SHP77 treated with DMSO at 0.1 percent for 48 hours (cell line): ENCODE data around the gene TTYH3.
"Not testable (repeated sequence)": the region's sequence is repeated elsewhere in the genome, so short reads cannot be mapped to it uniquely, and the experiment has no call there.

Experiments
- DNase-seq: peaks from one replicate; lab custom pipeline; 2025; lab: John Stamatoyannopoulos, UW

Gene TTYH3

GRCh38 chr7:2603044-2603965 lies 28.5 kb upstream of the TTYH3 start:
- no peak for DNase-seq

- no peak for DNase-seq
These were observed 27.1 kb upstream of the TTYH3 start for GRCh38 chr7:2604608-2605174.

- DNase-seq: no peak
These were observed 25.9 kb upstream of the TTYH3 start for GRCh38 chr7:2605608-2606538.

- no peak for DNase-seq
These were observed 25.2 kb upstream of the TTYH3 start for GRCh38 chr7:2606539-2606936.

GRCh38 chr7:2607122-2607922 lies 24.5 kb upstream of the TTYH3 start:
- DNase-seq: no peak

- no peak for DNase-seq
These were observed 23.6 kb upstream of the TTYH3 start for GRCh38 chr7:2607923-2608904.

GRCh38 chr7:2608921-2609411 lies 22.8 kb upstream of the TTYH3 start:
- no peak for DNase-seq

- not testable (repeated sequence) for DNase-seq
These were observed 22.1 kb upstream of the TTYH3 start for GRCh38 chr7:2609646-2610045.

- DNase-seq: no peak
These were observed 21.3 kb upstream of the TTYH3 start for GRCh38 chr7:2610466-2610865.

- no peak for DNase-seq
These were observed 20.9 kb upstream of the TTYH3 start for GRCh38 chr7:2610898-2611297.

- DNase-seq: no peak
These were observed 20.4 kb upstream of the TTYH3 start for GRCh38 chr7:2611401-2611800.

GRCh38 chr7:2611922-2612321 lies 19.9 kb upstream of the TTYH3 start:
- no peak for DNase-seq

- no peak for DNase-seq
These were observed 19.2 kb upstream of the TTYH3 start for GRCh38 chr7:2612445-2613097.

GRCh38 chr7:2613098-2613930 lies 18.5 kb upstream of the TTYH3 start:
- DNase-seq: peak; percentile 54

GRCh38 chr7:2613931-2614600 lies 17.7 kb upstream of the TTYH3 start:
- no peak for DNase-seq

GRCh38 chr7:2614631-2615330 lies 17.0 kb upstream of the TTYH3 start:
- peak; percentile 45 for DNase-seq
